A549 treated with Mapracorat at 1 μM for 4 hours (cell line): ENCODE data around the gene CLDN11. TPM values are rescaled to one million over a fixed set of nuclear protein-coding genes. Genes with fewer than 3 reads are reported as not detected.

Experiments used
- total RNA-seq: library from RNA; stranded (reverse); fragments of 200-300 nt; extraction: Qiagen RNA extraction; gene quantifications from 5 replicates; pipeline ENCODE4 v1.2.3, GENCODE V29; 2022

The CLDN11 gene
- total RNA-seq: 0.13 to 0.21 TPM (median 0.18 TPM) in 3 of 5 replicates, not detected in the others

GRCh38 chr3:170418422-170419398 is at the start of gene CLDN11:
Gene CLDN11, plus strand, starts transcription at chr3:170418868. Its CDS starts 199 bp downstream, at chr3:170419067.

Other genes starting within 250 kb of the CLDN11 start
- 11.0 to 23.0 TPM (median 14.7 TPM) in 5 replicates for gene PHC3, start 237.1 kb upstream of the CLDN11 start, total RNA-seq
- gene PRKCI, start 196.4 kb upstream of the CLDN11 start, total RNA-seq: 14.8 to 17.7 TPM (median 15.8 TPM) in 5 replicates
- gene SKIL, start 61.2 kb upstream of the CLDN11 start, total RNA-seq: 19.2 to 29.0 TPM (median 25.3 TPM) in 5 replicates
- not detected in 5 replicates for gene SLC7A14, start 167.2 kb downstream of the CLDN11 start, total RNA-seq